CD4-positive, CD25-positive, alpha-beta regulatory T cell (primary cell): ENCODE measurements around the gene DOCK3. TPM values are rescaled to one million over a fixed set of nuclear protein-coding genes. Genes with fewer than 3 reads are reported as not detected.
A peak's percentile ranks its signal among the peaks of the same experiment; 100 is the strongest.
"Not testable (repeated sequence)": the region's sequence is repeated elsewhere in the genome, so short reads cannot be mapped to it uniquely, and the experiment has no call there.

Experiments
- ATAC-seq, 2 donors: fragments of 150-1000 bp; cut with Tn5 transposase; one replicate each; pipeline ENCODE4 v1.10.0; 2021; ENCODE audit warnings: low read depth in 2 of 2, moderate number of reproducible peaks in 2 of 2, moderate library complexity in 1 of 2
- DNase-seq, 3 donors: peaks; one replicate each; pipeline versions ENCODE4 v3.0.0 to v3.0.0-alpha.2; 2012 to 2022; ENCODE audit warnings: mixed read lengths in 1 of 3
- H3K27ac ChIP-seq: one replicate; pipeline ENCODE4 v1.7.0; 2013; ENCODE audit warnings: mild to moderate bottlenecking, low read length; ENCODE audit not compliant: insufficient read depth, poor library complexity, severe bottlenecking
- H3K27me3 ChIP-seq: one replicate; pipeline ENCODE4 v1.7.0; 2013; ENCODE audit warnings: low read length; ENCODE audit not compliant: control insufficient read depth, insufficient read depth
- H3K36me3 ChIP-seq: one replicate; pipeline ENCODE4 v1.7.0; 2013; ENCODE audit warnings: mild to moderate bottlenecking, low read length, moderate library complexity; ENCODE audit not compliant: control insufficient read depth, insufficient read depth
- H3K4me1 ChIP-seq: 2 replicates; pipeline ENCODE4 v1.7.0; 2013; ENCODE audit warnings: mild to moderate bottlenecking, low read length; ENCODE audit not compliant: insufficient read depth, control insufficient read depth, poor library complexity, severe bottlenecking
- H3K4me3 ChIP-seq: one replicate; pipeline ENCODE4 v1.7.0; 2013; ENCODE audit warnings: low read depth, mild to moderate bottlenecking, low read length, moderate library complexity
- H3K9me3 ChIP-seq, 2 experiments: 1 replicate in 1 of 2; 2 replicates in 1 of 2; pipeline ENCODE4 v1.7.0; 2013; ENCODE audit warnings: low read length in 2 of 2, mild to moderate bottlenecking in 1 of 2, moderate library complexity in 1 of 2; ENCODE audit not compliant: control insufficient read depth in 2 of 2
- H3K27ac Mint-ChIP-seq, 3 donors: one replicate each; pipeline ENCODE4 v1.8.0; 2020 to 2022; ENCODE audit warnings: mild to moderate bottlenecking in 3 of 3, mixed read lengths in 3 of 3, moderate library complexity in 2 of 3
- H3K27me3 Mint-ChIP-seq: one replicate; pipeline ENCODE4 v1.8.0; 2022; ENCODE audit warnings: mild to moderate bottlenecking, mixed read lengths
- H3K36me3 Mint-ChIP-seq: one replicate; pipeline ENCODE4 v1.8.0; 2020; ENCODE audit warnings: mixed read lengths
- H3K4me1 Mint-ChIP-seq, 4 donors: one replicate each; pipeline ENCODE4 v1.8.0; 2020 to 2022; ENCODE audit warnings: mixed read lengths in 4 of 4, mild to moderate bottlenecking in 1 of 4
- H3K4me3 Mint-ChIP-seq, 4 donors: one replicate each; pipeline ENCODE4 v1.8.0; 2020 to 2022; ENCODE audit warnings: mild to moderate bottlenecking in 4 of 4, mixed read lengths in 4 of 4, moderate library complexity in 3 of 4
- H3K9me3 Mint-ChIP-seq, 7 donors: one replicate each; pipeline ENCODE4 v1.8.0; 2020 to 2022; ENCODE audit warnings: mixed read lengths in 7 of 7, mild to moderate bottlenecking in 3 of 7, moderate library complexity in 2 of 7
- polyA plus RNA-seq, 4 donors: library from polyadenylated mRNA; unstranded; fragments of 300-500 nt; fragmentation: Illumina TruSeq; gene quantifications; one replicate each; pipeline ENCODE4 v1.2.3, GENCODE V29; 2021
- total RNA-seq: library from RNA; stranded (reverse); gene quantifications from one replicate; pipeline ENCODE4 v1.2.3, GENCODE V29; 2022

The DOCK3 gene
- total and polyA plus RNA-seq, 5 donors from 2014 or later, result 0.03 to 0.35 (median 0.08) TPM

DNA sequence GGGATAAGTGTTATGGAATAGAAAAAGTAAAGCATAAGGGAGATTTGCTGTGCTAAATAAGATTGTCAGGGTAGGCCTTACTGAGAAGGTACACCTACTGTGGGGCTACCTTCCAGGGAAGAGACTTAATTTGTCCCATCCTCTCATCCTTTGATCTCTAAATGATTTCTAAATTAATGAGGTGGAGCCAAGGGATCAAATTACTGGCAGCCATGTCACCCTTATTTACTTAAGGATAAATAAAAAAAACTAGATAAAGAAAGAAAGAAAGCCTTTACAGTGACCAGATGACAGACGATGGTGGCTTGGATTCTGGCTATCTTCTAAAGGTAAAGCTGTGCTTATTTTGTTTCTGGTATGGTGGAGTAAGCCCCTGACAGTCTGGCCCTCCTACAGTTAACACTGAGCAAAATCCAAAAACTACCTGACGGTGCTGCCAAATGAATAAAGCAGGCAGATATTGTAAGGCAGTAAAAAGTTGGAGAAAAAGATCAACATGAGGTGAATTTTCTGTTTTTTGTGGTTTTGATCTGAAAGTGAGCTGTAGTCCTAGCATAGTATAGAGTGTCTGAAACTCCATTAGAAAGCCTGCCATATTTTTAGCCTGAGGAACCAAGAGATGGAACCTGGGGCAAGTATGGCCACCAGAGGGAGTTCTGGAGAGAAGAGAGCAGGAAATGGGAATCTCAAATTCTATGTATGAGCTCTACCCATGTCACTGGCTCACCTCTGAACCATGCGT lies 425.2 kb downstream of the DOCK3 start:
- ATAC-seq (no peak), DNase-seq (peak in 1 of 3 donors; percentile 35)
- Histone ChIP-seq H3K4me1 (no peaks in the 10 kb centered on the region), H3K27me3 (peaks cover 5% of the 10 kb centered on the region), H3K36me3 (no peaks in the 10 kb centered on the region), H3K9me3 (no peaks in the 10 kb centered on the region), H3K4me3 (no peak overlapping the region), H3K27ac (no peak overlapping the region)
- Mint-ChIP-seq H3K36me3 (peaks cover 3% of the 10 kb centered on the region), H3K9me3 (peaks cover 0 to 7% (median 0%) of the 10 kb centered on the region in 7 donors), H3K4me3 (no peak overlapping the region), H3K27me3 (peaks cover 15% of the 10 kb centered on the region), H3K4me1 (no peaks in the 10 kb centered on the region), H3K27ac (peak overlapping the region in 1 of 3 donors; percentile 24)

DNA sequence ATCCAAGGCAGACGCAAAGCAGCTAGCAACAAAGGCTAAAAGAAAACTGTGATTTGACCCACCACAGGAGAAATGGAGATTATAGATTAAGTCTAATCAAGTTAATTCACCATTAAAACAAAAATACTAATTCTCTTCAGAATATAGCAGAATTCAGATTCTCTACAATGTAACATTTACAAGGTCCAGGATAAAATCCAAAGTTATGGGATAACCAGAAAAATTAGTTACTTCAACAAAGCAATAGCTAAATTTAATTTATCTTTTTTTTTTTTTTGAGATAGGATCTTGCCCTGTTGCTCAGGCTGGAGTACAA lies 425.8 kb downstream of the DOCK3 start:
- Histone ChIP-seq H3K27me3 (peaks cover 5% of the 10 kb centered on the region), H3K4me1 (no peaks in the 10 kb centered on the region), H3K36me3 (no peaks in the 10 kb centered on the region), H3K9me3 (no peaks in the 10 kb centered on the region), H3K27ac (no peak overlapping the region), H3K4me3 (no peak overlapping the region)
- DNase-seq (no peak), ATAC-seq (no peak)
- H3K27ac Mint-ChIP-seq, result no peak overlapping the region
- peaks cover 0 to 8% (median 0%) of the 10 kb centered on the region in 7 donors for H3K9me3 Mint-ChIP-seq
- peaks cover 0 to under 1% (median 0%) of the 10 kb centered on the region in 4 donors for H3K4me1 Mint-ChIP-seq
- peaks cover 3% of the 10 kb centered on the region for H3K36me3 Mint-ChIP-seq
- peaks cover 15% of the 10 kb centered on the region for H3K27me3 Mint-ChIP-seq
- no peak overlapping the region for H3K4me3 Mint-ChIP-seq

DNA sequence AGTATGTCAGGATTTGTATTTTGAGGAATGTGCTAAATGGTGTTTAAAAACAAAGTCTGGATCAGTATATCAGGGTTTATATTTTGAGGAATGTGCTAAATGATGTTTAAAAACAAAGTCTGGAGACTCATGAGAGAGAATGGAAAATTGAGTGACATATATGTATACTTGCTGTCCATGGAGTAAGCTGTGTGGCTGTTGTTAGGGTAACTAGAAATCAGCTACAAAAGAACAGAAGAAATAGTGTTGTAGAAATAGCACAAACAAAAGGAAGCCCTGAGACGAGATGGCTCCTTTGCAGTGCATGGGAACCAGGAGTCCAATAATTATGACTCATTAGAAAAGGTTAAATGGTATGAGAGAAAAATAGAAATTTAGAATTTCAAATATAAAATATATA lies 427.7 kb downstream of the DOCK3 start:
- no peaks in the 10 kb centered on the region for H3K36me3 Mint-ChIP-seq
- Histone ChIP-seq H3K9me3 (no peaks in the 10 kb centered on the region), H3K27ac (no peak overlapping the region), H3K36me3 (no peaks in the 10 kb centered on the region), H3K27me3 (peaks cover 5% of the 10 kb centered on the region), H3K4me3 (no peak overlapping the region), H3K4me1 (no peaks in the 10 kb centered on the region)
- H3K4me3 Mint-ChIP-seq, result no peak overlapping the region
- H3K27me3 Mint-ChIP-seq, result peaks cover 9% of the 10 kb centered on the region
- ATAC-seq, result no peak
- DNase-seq, result no peak
- peaks cover 0 to 12% (median 5%) of the 10 kb centered on the region in 7 donors for H3K9me3 Mint-ChIP-seq
- H3K27ac Mint-ChIP-seq, result peak overlapping the region in 1 of 3 donors; percentile 61
- peaks cover 0 to 2% (median 0%) of the 10 kb centered on the region in 4 donors for H3K4me1 Mint-ChIP-seq

DNA sequence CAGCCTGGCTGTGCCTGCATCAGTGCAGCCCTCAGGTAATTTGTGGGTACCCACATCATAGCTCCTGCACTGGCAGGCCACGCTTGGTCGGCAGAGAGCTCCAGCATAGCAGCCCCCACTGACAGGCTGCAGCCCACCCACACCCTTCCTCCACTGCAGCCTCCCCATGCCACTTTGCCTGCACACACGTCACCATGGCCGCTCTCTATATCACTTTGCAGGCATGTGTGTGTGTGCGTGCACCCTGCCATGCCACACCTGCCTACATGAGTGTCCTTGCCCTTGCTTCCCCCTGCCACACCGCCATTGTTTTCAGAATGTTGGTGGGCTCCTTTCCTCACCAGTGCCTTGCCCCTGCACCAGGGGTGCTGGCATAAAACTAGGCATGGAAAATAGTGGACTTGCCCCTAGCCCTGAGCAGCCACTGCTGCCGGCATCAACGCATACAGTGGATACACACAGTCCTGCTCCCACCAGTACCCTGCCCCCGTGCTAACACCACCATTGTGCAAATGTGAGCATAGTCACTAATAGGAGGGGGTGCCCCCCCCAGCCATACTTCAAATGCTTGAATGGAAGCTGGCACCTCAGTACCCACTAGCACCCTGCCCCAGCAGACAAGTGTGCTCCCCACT lies 431.6 kb downstream of the DOCK3 start:
- ATAC-seq (no peak), DNase-seq (no peak)
- no peak overlapping the region for H3K4me3 Mint-ChIP-seq
- H3K4me1 Mint-ChIP-seq, result peaks cover 0 to 2% (median 0%) of the 10 kb centered on the region in 4 donors
- peaks cover 9 to 14% of the 10 kb centered on the region in 2 experiments for H3K9me3 ChIP-seq
- no peak overlapping the region for H3K27ac Mint-ChIP-seq
- no peaks in the 10 kb centered on the region for H3K4me1 ChIP-seq
- no peak overlapping the region for H3K4me3 ChIP-seq
- H3K36me3 ChIP-seq, result no peaks in the 10 kb centered on the region
- no peaks in the 10 kb centered on the region for H3K36me3 Mint-ChIP-seq
- H3K9me3 Mint-ChIP-seq, result peaks cover 0 to 24% (median 11%) of the 10 kb centered on the region in 7 donors
- no peak overlapping the region for H3K27ac ChIP-seq
- H3K27me3 Mint-ChIP-seq, result peaks cover 5% of the 10 kb centered on the region
- H3K27me3 ChIP-seq, result peaks cover 5% of the 10 kb centered on the region

DNA sequence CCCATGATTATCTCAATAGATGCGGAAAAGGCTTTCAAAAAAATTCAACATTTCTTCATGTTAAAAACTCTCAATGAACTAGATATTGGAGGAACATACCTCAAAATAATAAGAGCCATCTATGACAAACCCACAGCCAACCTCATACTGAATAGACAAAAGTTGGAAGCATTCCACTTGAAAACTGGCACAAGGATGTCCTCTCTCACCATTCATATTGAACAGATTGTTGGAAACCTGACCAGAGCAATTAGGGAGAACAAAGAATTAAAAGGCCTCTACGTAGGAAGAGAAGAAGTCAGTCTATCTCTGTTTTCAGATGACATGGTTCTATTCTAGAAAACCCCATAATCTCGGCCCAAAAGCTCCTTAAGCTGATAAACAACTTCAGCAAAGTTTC lies 435.9 kb downstream of the DOCK3 start:
- Mint-ChIP-seq H3K4me1 (peaks cover 0 to under 1% (median 0%) of the 10 kb centered on the region in 4 donors), H3K27me3 (peaks cover 6% of the 10 kb centered on the region), H3K27ac (no peak overlapping the region), H3K36me3 (no peaks in the 10 kb centered on the region), H3K4me3 (no peak overlapping the region), H3K9me3 (peaks cover 0 to 24% (median 12%) of the 10 kb centered on the region in 7 donors)
- no peak for ATAC-seq
- no peak overlapping the region for H3K4me3 ChIP-seq
- H3K9me3 ChIP-seq, result peaks cover 9 to 14% of the 10 kb centered on the region in 2 experiments
- H3K27ac ChIP-seq, result no peak overlapping the region
- DNase-seq, result no peak
- H3K36me3 ChIP-seq, result no peaks in the 10 kb centered on the region
- no peaks in the 10 kb centered on the region for H3K4me1 ChIP-seq
- H3K27me3 ChIP-seq, result no peaks in the 10 kb centered on the region

DNA sequence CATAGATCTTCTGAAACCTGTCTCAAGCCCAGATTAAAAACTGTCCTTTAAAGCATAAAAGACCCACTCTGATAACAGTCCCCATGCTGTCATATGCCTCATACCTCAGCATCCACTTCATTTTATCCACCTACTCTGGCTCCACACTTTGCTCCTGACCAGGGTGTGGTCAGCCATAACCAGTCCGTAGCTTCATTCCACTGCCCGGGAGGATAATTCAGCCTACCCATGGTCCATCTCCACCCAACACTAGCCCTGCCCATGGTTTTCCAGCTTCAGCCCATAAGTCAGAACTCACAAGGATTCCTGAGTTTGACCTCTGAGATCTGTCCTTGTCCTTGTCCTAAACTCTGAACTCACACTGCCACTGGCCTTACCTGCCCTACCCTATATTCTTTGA lies 448.2 kb downstream of the DOCK3 start:
- Histone ChIP-seq H3K4me1 (no peaks in the 10 kb centered on the region), H3K27me3 (no peaks in the 10 kb centered on the region), H3K9me3 (no peaks in the 10 kb centered on the region), H3K36me3 (no peaks in the 10 kb centered on the region), H3K4me3 (no peak overlapping the region), H3K27ac (no peak overlapping the region)
- ATAC-seq, result no peak
- Mint-ChIP-seq H3K4me3 (no peak overlapping the region), H3K27me3 (peaks cover 7% of the 10 kb centered on the region), H3K4me1 (no peaks in the 10 kb centered on the region), H3K9me3 (peaks cover 0 to 14% (median 4%) of the 10 kb centered on the region in 7 donors), H3K27ac (no peak overlapping the region), H3K36me3 (peaks cover 9% of the 10 kb centered on the region)
- no peak for DNase-seq

DNA sequence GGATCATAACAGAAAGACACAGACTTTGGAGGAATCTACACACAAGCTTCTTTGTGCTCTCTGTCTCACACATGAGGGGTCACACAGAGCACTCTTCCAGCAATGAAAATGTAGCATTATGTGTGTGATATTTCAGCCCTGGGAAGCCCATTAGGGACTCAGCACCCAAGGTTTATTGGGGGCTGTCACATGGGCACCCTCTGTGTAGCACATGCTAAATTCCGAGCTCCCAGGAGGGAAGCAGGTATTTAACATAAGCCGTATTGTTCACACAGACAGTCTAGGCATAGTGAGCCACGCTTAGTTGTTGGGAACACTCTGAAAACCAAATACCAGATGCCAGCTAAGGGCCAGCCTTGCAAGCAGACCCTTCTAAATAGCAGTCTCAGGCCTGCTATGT lies 448.8 kb downstream of the DOCK3 start:
- no peaks in the 10 kb centered on the region for H3K4me1 Mint-ChIP-seq
- H3K27me3 Mint-ChIP-seq, result peaks cover 6% of the 10 kb centered on the region
- no peaks in the 10 kb centered on the region for H3K36me3 ChIP-seq
- no peaks in the 10 kb centered on the region for H3K4me1 ChIP-seq
- peaks cover 0 to 14% (median 4%) of the 10 kb centered on the region in 7 donors for H3K9me3 Mint-ChIP-seq
- no peaks in the 10 kb centered on the region for H3K27me3 ChIP-seq
- no peaks in the 10 kb centered on the region for H3K9me3 ChIP-seq
- peaks cover 9% of the 10 kb centered on the region for H3K36me3 Mint-ChIP-seq
- H3K4me3 ChIP-seq, result no peak overlapping the region
- H3K27ac Mint-ChIP-seq, result no peak overlapping the region
- no peak for ATAC-seq
- no peak overlapping the region for H3K27ac ChIP-seq
- H3K4me3 Mint-ChIP-seq, result no peak overlapping the region
- DNase-seq, result no peak

DNA sequence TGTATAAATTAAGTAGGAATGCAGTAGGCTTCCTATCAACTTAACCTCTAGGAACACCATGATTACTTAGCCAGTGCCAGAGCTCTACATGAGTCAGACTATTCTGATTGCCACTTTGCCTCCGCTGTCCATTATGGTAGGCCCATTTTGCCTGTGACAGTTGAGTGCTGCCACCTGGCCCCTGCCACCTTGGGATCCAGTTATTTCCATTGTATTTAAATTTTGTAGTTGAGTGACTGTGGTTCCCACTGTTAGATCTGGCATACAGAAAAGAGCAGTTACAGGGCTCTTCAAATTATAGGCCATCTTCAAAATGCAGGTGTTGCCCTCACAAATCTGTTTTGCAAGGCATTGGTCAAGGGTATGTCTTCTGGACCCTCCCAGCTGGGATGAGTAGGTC lies 456.9 kb downstream of the DOCK3 start:
- H3K36me3 Mint-ChIP-seq, ATAC-seq, H3K36me3 ChIP-seq, H3K4me1 Mint-ChIP-seq, H3K27me3 Mint-ChIP-seq, H3K9me3 ChIP-seq, H3K27ac Mint-ChIP-seq, H3K27ac ChIP-seq, H3K27me3 ChIP-seq, H3K4me3 ChIP-seq, H3K4me3 Mint-ChIP-seq, DNase-seq, H3K4me1 ChIP-seq: not testable (repeated sequence)
- H3K9me3 Mint-ChIP-seq, result peaks cover 0 to 15% (median 5%) of the 10 kb centered on the region in 7 donors
